ENCODE measurements around the gene LRRC2.

DNA sequence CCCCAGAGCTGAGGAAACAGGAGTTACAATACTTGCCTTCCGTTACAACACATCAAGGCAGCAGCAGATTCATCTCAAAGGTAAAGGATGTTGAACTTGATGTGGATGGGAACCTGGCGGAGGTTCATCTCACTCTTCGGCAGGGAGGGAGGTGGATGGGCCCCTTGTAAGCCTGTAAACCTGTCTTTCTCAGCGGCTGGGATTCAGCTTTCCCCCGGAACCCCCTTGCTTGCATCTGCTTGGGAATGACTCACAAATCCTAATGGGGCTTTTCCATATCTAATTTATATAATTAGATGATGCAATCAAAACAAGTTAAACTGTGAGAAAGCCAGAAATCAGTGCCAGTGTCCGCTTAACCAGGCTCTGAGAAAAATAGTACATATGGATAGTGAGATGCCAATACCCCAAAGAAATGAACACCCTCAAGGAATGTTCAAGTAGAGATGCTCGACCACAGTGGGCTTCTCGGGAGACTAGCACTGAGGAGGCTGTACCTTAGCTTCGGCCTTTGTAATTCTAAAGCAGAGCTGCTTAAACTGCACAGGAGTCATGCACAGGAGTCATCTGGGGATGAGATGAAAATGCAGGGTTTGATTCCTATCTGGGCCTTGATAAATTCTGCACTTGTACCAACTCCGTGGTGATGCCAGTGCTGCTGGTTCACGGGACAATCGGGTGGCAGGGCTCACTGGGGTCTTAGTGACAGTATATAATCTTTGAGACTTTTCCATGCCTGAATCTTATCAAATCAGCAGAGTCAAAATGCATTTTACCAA is 44.0 kb upstream of the LRRC2 start:
- TF ChIP-seq EZH2 (IDR thresholded peaks at IDR 0.05), result no peak
- TF ChIP-seq, protein P1, sequence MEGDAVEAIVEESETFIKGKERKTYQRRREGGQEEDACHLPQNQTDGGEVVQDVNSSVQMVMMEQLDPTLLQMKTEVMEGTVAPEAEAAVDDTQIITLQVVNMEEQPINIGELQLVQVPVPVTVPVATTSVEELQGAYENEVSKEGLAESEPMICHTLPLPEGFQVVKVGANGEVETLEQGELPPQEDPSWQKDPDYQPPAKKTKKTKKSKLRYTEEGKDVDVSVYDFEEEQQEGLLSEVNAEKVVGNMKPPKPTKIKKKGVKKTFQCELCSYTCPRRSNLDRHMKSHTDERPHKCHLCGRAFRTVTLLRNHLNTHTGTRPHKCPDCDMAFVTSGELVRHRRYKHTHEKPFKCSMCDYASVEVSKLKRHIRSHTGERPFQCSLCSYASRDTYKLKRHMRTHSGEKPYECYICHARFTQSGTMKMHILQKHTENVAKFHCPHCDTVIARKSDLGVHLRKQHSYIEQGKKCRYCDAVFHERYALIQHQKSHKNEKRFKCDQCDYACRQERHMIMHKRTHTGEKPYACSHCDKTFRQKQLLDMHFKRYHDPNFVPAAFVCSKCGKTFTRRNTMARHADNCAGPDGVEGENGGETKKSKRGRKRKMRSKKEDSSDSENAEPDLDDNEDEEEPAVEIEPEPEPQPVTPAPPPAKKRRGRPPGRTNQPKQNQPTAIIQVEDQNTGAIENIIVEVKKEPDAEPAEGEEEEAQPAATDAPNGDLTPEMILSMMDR (IDR thresholded peaks at IDR 0.05), result no peak
- no peak for TF ChIP-seq EZH2phosphoT487 (IDR thresholded peaks at IDR 0.05)
